ENCODE results near the gene SCAANT1.

SCAANT1 gene

DNA sequence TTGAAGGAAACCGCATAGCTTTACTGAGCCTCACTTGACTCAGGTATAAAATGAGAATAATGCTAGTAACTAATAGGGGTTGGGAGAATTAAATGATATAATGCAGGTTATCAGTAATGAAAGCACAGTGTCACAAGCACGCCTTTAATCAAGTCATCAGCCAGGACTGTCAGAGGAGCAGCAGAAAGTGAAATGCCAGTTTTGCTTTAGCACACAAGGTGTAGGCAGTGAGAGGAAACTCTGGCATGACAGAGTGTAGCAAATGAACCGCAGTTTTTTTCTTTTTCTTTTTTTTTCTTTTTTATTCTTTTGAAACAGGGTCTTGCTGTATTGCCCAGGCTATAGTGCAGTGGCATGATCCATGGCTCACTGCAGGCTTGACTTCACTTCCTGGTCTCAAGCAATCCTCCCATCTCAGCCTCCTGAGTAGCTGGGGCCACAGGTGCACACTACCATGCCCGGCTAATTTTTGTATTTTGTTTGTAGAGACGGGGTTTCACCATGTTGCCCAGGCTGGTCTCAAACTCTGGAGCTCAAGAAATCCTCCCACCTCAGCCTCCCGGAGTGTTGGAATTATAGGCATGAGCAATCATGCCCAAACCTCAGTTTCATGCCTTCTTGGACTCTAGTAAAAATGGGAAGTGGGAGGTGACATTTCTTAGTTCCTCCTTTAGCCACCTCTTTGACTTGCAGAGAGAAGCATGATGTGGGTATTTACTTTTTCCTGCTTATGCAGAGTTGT lies 9.7 kb upstream of the SCAANT1 start:
- H3K27ac ChIP-seq: no peak overlapping the region
- TF ChIP-seq, protein P1, sequence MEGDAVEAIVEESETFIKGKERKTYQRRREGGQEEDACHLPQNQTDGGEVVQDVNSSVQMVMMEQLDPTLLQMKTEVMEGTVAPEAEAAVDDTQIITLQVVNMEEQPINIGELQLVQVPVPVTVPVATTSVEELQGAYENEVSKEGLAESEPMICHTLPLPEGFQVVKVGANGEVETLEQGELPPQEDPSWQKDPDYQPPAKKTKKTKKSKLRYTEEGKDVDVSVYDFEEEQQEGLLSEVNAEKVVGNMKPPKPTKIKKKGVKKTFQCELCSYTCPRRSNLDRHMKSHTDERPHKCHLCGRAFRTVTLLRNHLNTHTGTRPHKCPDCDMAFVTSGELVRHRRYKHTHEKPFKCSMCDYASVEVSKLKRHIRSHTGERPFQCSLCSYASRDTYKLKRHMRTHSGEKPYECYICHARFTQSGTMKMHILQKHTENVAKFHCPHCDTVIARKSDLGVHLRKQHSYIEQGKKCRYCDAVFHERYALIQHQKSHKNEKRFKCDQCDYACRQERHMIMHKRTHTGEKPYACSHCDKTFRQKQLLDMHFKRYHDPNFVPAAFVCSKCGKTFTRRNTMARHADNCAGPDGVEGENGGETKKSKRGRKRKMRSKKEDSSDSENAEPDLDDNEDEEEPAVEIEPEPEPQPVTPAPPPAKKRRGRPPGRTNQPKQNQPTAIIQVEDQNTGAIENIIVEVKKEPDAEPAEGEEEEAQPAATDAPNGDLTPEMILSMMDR (conservative IDR thresholded peaks at IDR 0.05): no peak

DNA sequence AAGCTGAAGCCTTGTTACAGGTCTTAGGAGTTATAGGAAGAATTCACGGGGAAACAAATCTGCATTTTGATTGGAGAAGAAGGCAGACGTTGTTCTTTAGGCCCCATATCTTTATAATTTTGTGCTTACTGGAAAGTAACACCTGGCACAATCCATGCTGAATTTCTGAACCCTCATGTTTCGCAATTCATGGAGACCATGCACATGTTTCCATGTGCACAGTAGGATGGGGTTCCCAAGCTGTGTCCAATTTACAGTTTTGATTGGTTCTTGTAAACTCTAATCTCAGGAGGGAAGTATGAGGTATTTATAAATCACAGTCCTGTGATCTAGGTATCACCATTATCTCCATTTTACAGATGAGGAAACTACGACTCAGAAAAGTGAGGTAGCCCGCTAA lies 7.8 kb upstream of the SCAANT1 start:
- no peak overlapping the region for H3K27ac ChIP-seq
- TF ChIP-seq, protein P1 (conservative IDR thresholded peaks at IDR 0.05): no peak

DNA sequence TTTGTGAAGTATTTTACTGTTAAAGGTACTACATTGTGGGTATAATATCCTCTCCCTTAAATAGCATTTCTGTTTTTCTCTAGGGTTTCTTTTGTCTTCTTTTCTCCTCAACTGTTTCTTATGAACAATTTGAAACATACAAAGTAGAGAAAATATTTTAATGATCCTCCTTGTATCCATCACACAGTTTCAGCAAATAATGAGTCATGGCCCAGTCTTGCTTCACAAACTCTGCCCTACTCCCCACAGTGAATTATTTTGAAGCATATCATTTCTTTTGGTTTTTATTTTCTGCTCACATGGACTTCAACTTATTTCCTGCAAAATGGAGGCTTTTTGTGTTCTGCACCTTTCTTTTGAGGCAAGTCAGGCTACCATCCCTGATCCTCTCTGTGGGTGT lies 6.1 kb upstream of the SCAANT1 start:
- TF ChIP-seq, protein P1 (conservative IDR thresholded peaks at IDR 0.05): no peak
- H3K27ac ChIP-seq: no peak overlapping the region

DNA sequence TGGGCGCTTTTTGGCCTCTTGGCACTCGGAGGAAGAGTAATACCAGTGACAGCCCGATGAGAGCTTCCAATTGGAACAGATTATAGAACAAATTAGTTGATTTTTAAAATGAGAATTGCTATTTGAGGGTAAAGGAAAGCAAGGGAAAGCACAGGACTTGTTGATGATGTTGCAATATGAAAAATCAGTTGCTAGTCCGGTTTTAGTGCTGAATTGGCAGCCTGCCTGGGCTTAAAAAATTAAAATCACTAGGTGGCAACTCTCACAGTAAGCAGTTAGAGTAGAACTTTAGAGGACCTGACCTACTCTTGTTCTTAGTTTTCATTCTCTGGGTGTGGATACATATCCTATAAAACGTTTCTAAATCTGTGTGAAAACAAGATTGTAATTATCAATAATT lies 2.1 kb upstream of the SCAANT1 start:
- TF ChIP-seq, protein P1 (conservative IDR thresholded peaks at IDR 0.05): peak; percentile 30
- H3K27ac ChIP-seq: peak overlapping the region; percentile 95

DNA sequence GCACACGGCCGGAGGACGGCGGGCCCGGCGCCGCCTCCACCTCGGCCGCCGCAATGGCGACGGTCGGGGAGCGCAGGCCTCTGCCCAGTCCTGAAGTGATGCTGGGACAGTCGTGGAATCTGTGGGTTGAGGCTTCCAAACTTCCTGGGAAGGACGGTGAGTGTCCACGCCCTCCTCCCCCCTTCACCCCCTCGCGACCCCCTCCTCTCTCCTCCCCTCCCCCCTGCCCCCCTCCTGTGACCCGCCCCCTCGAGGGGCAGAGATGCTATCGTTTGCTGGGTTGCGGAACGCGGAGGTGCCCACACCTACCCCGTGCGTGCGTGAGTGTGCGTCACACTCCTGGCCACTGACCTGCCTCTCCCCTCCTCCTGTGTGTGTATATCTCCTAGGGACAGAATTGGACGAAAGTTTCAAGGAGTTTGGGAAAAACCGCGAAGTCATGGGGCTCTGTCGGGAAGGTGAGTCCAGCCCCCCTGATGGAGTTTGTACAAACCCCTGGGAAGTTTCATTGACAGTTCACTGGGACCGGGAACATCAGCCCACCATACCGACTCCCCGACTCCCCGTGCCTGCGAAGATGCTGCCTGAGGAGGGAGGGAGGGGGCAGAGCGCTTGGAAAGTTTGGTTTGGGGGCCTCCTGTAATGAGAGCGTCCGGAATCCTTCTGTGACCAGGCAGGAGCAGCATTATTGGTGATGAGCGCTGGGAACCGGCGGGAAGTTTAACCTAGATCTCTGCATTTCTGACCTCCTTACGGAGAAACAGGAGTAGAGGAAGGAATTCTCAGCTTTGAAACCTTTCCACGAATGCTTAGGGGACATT lies 795 bp upstream of the SCAANT1 start:
- H3K27ac ChIP-seq: peak overlapping the region; percentile 95
- TF ChIP-seq, protein P1 (conservative IDR thresholded peaks at IDR 0.05): peak; percentile 9; the same call in 1 of the 2 replicates

DNA sequence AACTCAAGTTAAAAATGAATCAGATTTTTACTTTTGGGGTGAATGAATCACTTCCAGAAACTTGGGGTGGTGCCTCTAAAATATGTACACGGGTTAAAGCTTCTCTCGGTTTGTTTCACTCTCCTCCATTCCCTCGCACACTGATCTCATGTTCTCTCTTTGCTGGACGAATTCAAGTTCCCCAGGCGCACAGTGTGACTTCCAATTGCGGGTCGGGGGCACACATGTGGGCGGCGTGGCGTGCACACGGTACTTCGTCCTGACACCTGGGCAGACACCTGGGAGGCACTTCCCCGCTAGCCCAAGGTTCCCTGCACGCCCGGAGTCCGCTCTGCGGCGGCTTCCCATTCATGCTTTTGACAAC lies 692 bp downstream of the SCAANT1 start:
- peak overlapping the region; percentile 95 for H3K27ac ChIP-seq
- TF ChIP-seq, protein P1 (conservative IDR thresholded peaks at IDR 0.05): no peak

DNA sequence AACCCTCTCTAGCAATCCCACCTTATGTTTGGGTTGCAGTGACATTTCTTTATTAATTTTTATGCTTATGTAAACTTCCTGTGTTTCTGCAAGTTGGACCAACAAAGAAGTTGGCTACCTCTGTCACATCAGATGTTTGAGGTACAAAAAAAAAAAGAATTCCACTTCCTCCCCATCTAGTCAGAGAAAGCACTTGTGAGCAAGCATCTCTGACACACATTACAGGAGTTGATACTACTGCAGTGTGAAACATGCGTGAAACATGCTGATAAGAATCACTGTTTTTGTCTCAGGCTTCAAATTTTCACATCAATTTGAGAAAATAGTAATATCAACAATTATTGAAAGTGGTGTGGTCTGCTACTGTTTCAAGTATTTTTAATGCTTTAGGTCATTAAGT lies 1.3 kb downstream of the SCAANT1 start:
- TF ChIP-seq, protein P1 (conservative IDR thresholded peaks at IDR 0.05): no peak
- peak overlapping the region; percentile 95 for H3K27ac ChIP-seq
